HG02642 (cell line): Measurements from ENCODE around the gene USP6.
"Not testable (repeated sequence)": the region's sequence is repeated elsewhere in the genome, so short reads cannot be mapped to it uniquely, and the experiment has no call there.

ENCODE experiments used
- ATAC-seq: cut with Tn5 transposase; IDR thresholded peaks from one replicate; pipeline ENCODE4 v1.9.1; 2021; ENCODE audit warnings: mild to moderate bottlenecking; ENCODE audit not compliant: unreplicated experiment, poor library complexity

Gene USP6

DNA sequence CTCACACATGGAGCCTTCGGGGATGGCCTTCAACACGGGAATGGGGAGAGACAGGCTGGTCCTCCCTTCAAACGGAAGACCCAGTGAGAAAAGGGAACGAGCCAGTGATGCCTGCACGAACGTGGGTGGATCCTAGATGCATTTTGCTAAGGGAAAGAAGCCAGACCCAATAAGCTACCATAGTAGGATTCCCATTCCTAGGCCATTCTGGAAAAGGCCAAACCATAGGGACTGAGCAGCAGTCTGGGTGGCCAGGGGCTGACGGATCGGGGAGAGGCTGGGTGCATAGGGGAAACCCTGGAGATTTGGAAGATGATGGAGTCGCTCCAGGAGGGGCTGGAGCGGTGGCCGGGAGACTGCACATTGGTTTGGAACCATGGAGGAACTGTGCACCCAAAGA is 18.7 kb downstream of the USP6 start:
- not testable (repeated sequence) for ATAC-seq

DNA sequence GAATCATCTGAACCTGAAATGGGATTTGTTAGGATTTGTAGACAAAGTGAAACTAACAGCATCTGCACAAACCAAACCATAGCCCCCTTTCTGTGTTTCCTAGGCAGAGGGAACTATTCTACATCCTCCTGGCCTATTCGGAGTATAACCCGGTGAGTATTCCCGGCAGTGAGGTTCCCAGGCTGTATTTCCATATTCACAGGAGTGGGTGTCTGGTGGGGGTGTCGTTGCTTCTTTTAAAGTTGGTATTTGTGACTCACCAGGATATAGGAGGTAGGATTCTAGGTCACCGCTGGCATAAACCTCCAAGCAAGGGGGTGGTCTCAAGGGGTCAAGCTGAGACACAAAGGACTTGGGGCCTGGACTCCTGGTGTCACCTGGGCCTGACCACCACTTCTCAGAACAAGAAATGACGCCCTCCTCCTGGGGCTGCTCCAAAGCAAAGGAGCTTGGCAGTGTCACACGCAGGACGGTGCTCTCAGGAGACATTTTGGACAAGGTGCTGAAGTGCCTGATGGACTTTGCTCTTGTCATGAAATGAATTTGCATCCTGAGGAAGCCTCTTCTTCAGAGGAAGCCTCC is 19.4 kb downstream of the USP6 start:
- not testable (repeated sequence) for ATAC-seq

DNA sequence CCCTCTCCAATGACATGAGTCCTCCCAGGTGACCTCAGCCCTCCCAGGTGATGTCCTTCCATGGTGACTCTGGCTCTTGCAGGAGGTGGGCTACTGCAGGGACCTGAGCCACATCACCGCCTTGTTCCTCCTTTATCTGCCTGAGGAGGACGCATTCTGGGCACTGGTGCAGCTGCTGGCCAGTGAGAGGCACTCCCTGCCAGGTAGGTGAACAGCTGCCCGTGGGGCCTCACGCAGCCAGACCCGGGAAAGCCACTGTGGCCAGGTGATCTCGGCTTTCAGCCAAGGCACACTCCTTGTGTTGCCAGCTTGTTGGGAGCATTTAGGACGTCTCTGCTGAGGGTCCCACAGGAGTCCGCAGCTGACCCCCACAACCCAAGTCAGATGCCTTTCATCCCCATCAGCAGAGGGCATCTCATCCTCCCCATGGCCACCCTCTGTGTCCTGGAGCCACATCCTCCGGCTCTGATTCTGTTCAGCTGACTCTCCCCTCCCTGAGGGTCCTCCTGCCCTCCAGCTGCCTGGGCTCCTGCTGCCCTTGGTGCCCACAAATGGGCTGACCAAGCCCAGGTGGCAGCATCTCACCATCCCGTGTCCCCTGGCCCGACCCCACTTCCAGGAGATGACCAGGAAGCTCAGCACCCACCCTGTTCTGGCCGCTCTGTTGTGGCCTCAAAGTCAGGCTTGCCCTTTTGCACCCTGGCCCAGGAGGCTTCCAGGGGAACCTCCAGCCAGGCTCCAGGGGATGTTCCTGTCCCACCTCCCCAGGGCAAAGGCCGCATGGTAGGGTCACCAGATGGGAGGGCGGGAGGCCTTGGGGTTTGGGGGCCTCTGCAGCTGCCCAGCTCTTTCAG is 20.1 kb downstream of the USP6 start:
- no peak for ATAC-seq

DNA sequence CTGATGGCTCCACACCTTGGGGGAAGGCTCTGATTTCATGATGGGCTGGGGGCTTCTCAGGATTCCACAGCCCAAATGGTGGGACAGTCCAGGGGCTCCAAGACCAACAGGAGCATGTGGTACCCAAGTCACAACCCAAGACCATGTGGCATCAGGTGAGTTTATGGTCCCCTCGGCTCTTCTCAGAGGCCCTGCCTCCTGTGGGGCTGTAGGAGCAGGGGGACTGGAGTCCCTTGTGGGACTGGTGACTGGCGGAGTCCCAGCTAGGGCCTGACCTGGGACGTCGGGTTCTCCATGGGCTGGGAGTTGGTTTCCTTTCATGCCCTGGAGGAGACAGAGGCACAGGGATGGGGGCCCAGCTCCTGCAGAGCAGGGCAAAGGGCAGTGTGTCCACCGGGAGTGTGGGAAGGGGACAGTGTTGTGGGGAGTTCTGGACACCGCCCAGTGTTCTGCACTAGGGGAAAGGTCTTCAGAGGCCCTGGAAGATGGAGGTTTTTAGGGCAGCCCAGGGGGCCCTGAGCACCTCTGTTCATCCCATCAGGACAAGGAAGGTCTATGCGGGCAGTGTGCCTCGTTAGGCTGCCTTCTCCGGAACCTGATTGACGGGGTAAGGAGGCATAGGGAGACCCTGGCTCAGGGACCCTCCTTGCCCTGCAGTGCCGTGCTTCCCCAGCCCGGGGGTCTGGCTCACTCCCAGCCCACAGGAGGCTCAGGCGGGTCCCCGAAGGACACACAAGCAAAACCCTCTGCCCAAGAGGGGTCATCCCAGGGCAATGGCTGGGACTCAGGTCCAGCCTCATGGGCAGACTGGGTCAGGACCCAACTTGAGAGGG is 21.0 kb downstream of the USP6 start:
- not testable (repeated sequence) for ATAC-seq

DNA sequence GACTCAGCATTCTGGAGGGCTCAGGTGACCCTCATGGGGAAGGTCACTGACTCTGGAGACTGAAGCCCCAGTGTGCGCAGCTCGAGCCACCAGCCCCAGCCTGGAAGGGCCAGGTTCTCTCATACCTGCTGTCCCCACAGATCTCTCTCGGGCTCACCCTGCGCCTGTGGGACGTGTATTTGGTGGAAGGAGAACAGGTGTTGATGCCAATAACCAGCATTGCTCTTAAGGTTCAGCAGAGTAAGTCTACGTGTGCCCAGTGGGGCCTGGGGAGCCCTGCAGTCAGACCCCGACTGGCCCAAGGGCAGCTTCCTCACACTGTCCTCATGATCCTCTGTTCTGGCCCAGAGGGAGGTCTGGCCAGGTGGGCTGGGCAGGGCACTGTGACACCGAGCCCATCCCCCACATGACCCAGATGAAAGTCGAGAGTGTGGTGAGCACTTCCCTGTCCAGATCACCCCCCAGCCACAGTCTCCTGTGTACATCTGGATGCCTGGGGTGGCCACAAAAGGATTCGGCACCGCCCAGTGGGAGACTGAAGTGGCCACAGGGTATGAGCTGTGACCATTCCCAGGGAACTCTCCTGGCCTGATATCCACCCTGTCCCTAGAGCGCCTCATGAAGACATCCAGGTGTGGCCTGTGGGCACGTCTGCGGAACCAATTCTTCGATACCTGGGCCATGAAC is 21.8 kb downstream of the USP6 start:
- not testable (repeated sequence) for ATAC-seq

DNA sequence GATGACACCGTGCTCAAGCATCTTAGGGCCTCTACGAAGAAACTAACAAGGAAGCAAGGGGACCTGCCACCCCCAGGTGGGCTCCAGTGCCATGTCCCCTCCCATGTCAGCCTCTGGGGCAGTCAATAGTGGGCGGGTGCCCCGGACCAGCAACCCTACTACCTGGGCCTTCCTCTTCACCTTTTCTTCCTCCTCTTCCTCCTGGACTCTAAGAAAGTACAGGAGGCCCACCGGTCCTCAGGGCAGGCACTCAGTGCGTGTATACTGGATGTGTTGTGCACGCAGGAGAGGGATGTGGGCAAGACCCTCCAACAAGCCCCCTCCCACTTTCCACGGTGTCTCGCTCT is 22.3 kb downstream of the USP6 start:
- not testable (repeated sequence) for ATAC-seq

DNA sequence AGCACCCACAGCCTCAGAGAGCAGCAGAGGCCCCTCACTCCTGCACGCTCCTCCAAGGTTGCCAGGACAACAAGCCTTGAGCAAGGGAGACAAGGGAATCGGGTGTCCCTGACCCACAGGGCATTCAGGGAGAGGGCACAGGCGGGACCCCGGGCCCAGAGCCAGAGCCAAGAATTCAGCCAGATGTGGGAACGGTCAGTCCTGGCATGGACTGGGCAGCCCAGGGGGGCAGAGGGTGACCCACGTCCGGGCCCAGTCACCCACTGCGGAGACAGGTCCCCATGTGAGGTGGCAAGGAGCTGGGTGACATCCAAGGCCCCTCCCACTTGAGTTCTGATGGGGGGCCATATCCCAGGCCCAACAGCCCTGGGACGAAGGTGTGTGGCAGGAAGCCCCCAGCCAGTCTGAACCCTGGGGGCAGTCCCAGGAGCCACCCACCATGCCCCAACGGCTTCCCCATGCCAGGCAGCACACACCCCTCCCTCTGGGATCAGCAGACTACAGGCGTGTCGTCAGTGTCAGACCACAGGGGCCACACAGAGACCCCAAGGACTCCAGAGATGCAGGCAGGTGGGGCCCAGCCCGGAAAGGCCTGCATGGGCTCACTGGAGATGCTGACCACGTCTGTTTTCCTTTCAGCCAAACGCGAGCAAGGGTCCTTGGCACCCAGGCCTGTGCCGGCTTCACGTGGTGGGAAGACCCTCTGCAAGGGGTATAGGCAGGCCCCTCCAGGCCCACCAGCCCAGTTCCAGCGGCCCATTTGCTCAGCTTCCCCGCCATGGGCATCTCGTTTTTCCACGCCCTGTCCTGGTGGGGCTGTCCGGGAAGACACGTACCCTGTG is 23.0 kb downstream of the USP6 start:
- ATAC-seq = no peak

DNA sequence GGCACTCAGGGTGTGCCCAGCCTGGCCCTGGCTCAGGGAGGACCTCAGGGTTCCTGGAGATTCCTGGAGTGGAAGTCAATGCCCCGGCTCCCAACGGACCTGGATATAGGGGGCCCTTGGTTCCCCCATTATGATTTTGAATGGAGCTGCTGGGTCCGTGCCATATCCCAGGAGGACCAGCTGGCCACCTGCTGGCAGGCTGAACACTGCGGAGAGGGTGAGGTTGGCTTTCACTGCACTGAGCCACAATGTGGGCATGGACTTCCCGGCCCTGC is 23.6 kb downstream of the USP6 start:
- no peak for ATAC-seq

DNA sequence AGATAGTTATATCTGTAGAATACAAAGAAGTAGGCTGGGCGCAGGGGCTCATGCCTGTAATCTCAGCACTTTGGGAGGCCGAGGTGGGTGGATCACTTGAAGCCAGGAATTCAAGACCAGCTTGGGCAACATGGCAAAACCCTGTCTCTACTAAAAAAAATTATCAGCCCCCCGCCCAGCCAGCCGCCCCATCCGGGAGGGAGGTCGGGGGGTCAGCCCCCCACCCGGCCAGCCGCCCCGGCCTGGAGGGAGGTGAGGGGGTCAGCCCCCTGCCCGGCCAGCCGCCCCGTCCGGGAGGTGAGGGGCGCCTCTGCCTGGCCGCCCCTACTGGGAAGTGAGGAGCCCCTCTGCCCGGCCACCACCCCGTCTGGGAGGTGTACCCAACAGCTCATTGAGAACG is 27.0 kb downstream of the USP6 start:
- ATAC-seq = not testable (repeated sequence)

DNA sequence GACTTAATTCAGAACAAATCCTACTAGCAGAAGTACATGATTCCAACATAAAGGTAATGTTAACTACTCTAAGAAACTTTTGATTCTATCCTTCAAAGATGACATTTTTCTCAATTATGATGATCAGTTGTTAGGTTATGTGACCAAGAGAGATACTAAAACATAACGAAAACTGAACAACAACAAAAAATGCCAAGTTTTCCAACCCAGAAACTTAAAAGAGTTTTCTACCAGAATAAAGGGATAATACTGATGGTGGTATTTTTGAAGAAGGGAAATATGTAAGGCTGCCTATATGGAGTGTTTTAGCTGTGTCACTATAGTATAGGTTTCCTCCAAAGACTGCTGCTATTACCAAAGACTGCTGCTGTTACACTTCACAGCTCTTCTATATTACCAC is 30.3 kb downstream of the USP6 start:
- ATAC-seq = not testable (repeated sequence)

DNA sequence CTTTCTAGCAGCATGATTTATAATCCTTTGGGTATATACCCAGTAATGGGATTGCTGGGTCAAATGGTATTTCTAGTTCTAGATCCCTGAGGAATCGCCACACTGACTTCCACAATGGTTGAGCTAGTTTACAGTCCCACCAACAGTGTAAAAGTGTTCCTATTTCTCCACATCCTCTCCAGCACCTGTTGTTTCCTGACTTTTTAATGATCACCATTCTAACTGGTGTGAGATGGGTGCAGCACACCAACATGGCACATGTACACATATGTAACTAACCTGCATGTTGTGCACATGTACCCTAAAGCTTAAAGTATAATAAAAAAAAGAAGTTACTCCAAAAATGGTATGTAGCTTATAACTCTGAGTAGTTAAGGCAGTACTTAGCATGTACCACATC is 44.9 kb downstream of the USP6 start:
- ATAC-seq = not testable (repeated sequence)

DNA sequence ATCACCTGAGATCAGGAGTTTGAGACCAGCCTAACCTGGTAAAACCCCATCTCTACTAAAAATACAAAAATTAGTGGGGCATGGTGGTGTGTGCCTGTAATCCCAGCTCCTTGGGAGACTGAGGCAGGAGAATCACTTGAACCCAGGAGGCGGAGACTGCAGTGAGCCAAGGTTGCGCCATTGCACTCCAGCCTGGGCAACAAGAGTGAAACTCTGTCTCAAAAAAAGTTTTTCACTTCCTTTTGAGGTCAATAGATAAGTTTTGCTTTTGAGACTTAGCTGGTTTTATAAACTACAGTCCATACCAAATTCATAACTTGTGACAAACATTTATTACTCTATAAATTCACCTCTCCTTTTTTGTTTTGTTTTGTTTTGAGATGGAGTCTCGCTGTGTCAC is 46.0 kb downstream of the USP6 start:
- not testable (repeated sequence) for ATAC-seq

DNA sequence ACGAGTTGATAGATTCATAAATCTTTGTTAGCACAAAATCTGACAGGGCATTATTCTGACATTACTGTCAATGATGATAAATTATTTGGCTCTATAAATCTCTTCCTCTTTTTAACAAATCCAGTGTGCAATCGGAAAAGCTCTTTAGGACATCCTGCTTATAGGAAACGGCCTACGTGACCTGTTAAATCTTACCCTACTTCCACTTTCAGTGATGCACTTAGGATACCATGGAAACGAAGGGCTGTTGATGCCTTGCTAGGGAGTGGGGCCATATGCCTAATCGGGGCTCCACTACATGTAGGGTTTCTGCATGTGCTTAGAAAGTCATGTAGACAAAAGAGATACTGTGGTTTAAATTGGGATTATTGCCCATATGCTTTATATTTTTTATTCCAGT is 48.6 kb downstream of the USP6 start:
- no peak for ATAC-seq

DNA sequence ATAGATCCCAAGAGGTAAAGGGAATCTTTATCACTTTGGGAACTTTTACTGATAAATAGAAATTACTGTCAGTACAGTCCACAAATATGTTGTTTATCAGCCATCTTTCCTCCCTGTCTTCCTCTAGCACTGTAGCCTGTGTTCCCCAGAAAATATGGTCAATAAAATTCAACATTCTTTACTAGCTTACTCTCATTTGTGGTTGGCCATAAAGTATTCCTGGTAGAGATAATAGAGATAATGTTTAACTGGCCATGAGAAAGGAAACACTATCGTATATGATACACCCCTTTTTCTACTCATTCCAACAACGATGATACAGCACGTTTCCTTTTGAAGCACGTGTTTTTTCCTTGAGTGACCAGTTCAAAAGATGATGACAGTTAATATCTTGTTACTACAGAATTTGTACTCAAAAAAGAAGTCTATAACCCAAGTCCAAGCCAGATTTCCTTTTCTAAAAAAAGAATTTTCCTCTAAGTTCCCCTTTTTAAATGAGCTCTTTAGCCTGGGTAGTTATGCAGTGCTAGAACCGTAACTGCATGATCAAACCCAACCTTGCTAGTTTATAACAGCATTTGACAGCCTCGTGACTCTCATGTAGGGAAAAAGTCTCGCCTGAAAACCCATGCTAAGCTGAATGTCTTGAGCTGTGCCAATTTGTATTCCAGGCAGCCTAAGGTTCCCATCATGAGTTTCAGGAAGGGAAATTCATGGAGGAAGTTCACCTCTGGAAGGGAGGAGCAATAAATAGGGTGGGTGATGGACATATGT is 50.1 kb downstream of the USP6 start:
- ATAC-seq = not testable (repeated sequence)

DNA sequence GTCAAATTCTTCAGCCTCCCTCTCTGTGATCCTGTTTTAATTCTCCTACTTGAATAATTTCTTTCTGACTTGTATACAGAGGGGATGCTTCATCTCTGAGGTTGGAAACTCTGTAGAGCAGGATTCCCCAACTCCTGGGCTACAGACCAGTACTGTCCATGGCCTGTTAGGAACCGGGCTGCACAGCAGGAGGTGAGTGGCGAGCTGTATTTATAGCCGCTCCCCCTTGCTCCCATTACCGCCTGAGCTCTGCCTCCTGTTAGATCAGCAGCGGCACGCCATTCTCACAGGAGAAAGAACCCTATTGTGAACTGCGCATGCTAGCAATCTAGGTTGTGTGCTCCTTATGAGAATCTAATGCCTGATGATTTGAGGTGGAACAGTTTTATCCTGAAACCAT is 59.2 kb downstream of the USP6 start:
- ATAC-seq = not testable (repeated sequence)

DNA sequence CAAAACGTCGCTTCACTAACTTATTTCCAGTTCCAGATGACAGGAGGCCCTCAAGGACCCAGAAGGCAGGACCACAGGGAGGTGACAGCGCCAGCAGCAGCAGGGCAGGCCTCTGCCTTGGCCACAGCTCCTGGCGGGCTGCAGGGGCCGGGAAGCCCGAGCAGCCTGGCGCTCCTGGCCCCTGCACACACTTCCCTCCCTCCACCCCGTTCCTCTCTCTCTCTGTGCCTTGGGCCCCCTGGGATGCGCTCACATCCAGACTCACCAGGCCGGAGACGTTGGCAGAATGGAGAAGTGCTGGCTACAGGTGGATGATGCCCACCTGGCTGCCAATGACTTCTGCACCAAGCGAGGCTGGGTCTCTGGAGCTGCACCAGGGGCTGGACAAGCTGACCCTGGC is 63.2 kb downstream of the USP6 start:
- no peak for ATAC-seq

DNA sequence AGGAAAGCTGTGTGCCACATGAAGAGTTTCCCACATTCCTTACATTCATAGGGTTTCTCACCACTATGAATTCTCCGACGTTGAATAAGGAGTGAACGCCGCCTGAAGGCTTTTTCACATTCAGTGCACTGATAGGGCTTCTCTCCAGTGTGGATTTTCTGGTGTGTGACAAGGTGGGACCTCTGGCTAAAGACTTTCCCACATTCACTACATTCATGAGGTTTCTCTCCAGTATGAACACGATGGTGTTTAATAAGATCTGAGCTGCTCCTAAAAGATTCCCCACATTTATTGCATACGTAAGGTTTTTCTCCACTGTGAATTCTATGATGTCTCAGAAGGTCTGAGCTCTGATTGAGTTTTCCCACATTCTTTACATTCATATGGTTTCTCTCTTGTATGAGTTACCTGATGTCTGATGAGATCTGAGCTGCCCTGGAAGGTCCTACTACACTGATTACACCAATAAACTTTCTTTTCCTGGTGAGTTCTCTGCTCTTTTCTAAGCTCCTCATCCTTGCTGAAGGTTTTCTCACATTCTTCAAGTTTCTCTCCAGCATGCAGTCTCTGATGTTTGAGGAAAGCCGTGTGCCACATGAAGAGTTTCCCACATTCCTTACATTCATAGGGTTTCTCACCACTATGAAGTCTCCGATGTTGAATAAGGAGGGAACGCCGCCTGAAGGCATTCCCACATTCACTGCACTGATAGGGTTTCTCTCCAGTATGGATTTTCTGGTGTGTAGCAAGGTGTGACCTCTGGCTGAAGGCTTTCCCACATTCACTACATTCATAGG is 65.9 kb downstream of the USP6 start:
- no peak for ATAC-seq

DNA sequence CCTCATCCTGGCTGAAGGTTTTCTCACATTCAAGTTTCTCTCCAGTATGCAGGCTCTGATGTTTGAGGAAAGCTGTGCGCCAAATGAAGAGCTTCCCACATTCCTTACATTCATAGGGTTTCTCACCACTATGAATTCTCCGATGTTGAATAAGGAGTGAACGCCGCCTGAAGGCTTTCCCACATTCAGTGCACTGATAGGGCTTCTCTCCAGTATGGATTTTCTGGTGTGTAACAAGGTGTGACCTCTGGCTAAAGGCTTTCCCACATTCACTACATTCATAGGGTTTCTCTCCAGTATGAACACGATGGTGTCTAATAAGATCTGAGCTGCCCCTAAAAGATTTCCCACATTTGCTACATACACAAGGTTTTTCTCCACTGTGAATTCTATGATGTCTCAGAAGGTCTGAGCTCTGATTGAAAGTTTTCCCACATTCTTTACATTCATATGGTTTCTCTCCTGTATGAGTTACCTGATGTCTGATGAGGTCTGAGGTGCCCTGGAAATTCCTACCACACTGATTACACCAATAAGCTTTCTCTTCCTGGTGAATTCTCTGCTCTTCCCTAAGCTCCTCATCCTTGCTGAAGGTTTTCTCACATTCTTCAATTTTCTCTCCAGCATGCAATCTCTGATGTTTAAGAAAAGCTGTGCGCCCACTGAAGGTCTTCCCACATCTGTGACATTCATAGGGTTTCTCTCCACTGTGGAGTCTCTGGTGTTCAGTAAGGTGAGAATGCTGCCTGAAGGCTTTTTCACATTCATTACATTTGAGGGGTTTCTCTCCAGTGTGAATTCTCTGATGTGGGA is 67.0 kb downstream of the USP6 start:
- no peak for ATAC-seq
